ENCODE data around the gene GLI3. TPM values are rescaled to one million over a fixed set of nuclear protein-coding genes. Genes with fewer than 3 reads are reported as not detected.

GLI3 gene
- total and polyA plus RNA-seq, 2 of the 4 experiments (the other 2 are of a cell fraction) = 1.3 to 3.9 TPM

- Histone ChIP-seq H3K27me3 (ENCODE audit: control insufficient read depth, insufficient read depth, low read length) (no peaks in the 10 kb centered on the region), H3K14ac (replicated peaks; ENCODE audit: low read depth, low read length) (peak overlapping the region; percentile 77; the same call in 1 of the 2 replicates), H4K5ac (ENCODE audit: low read depth, low read length) (no peak overlapping the region), H2BK20ac (ENCODE audit: low read depth, low read length) (no peak overlapping the region), H3K4me1 (ENCODE audit: control insufficient read depth, insufficient read depth, low read length) (no peaks in the 10 kb centered on the region; the same call in 1 of the 2 replicates), H2BK15ac (ENCODE audit: low read depth, low read length) (no peak overlapping the region), H3K9ac (ENCODE audit: low read depth, low read length) (no peak overlapping the region), H2AK5ac (ENCODE audit: low read depth, low read length) (no peak overlapping the region), H4K91ac (ENCODE audit: insufficient read depth, low read depth, low read length) (no peak overlapping the region), H3K56ac (ENCODE audit: extremely low read depth, insufficient read depth, low read length) (no peak overlapping the region), H3K4me3 (ENCODE audit: insufficient read depth, low read depth, low read length) (no peak overlapping the region), H3K9me1 (ENCODE audit: insufficient read depth, low read length) (no peaks in the 10 kb centered on the region), H3K79me1 (ENCODE audit: low read depth in 1 of 2, low read length in 2 of 2) (peaks cover 9 to 24% of the 10 kb centered on the region in 2 experiments), H2BK5ac (ENCODE audit: low read depth, low read length, poor library complexity, severe bottlenecking) (no peak overlapping the region), H3K18ac (ENCODE audit: low read depth, low read length) (peak overlapping the region; percentile 97; the same call in 1 of the 2 replicates), H2AK9ac (replicated peaks; ENCODE audit: low read depth, low read length, poor library complexity) (no peak overlapping the region), H3K4ac (ENCODE audit: low read depth, low read length) (no peak overlapping the region), H3K36me3 (ENCODE audit: control insufficient read depth, insufficient read depth, low read length) (peaks cover 2% of the 10 kb centered on the region; the same call in 1 of the 2 replicates), H3K4me2 (ENCODE audit: low read depth, low read length) (no peak overlapping the region), H3K27ac (ENCODE audit: insufficient read depth, low read length) (no peak overlapping the region), H2AFZ (replicated peaks; ENCODE audit: low read length, poor library complexity) (no peak overlapping the region), H4K8ac (ENCODE audit: low read depth in 2 of 2, low read length in 2 of 2) (no peak overlapping the region), H2BK120ac (ENCODE audit: low read depth, low read length) (no peak overlapping the region), H3K9me3 (ENCODE audit: control insufficient read depth, insufficient read depth, low read length) (no peaks in the 10 kb centered on the region), H4K20me1 (ENCODE audit: insufficient read depth, low read length) (no peaks in the 10 kb centered on the region), H3K23ac (ENCODE audit: low read depth, low read length) (no peak overlapping the region)
- ChIA-PET POLR2A (ENCODE audit: unreplicated experiment) (interaction anchor here (0.8 kb wide), 1 partner anchor 700 kb away, joined by 5 read pairs; no protein-coding TSS in a partner anchor), CTCF (interaction anchor here (0.6 kb wide), 1 partner anchor 194 kb away, joined by 3 read pairs; no protein-coding TSS in a partner anchor)
- no peak for TF ChIP-seq USF2 (IDR thresholded peaks at IDR 0.05; ENCODE audit: low read depth, low read length)
- TF ChIP-seq SMC3 (IDR thresholded peaks at IDR 0.05; ENCODE audit: low read depth, low read length) = no peak
- TF ChIP-seq MAFK (IDR thresholded peaks at IDR 0.05; ENCODE audit: low read depth, low read length) = peak; percentile 60
- TF ChIP-seq NFE2L2 (IDR thresholded peaks at IDR 0.05; ENCODE audit: low read depth, low read length) = peak; percentile 96
- TF ChIP-seq CEBPB (IDR thresholded peaks at IDR 0.05; ENCODE audit: low read depth, low read length) = no peak
- no peak for TF ChIP-seq CHD1 (IDR thresholded peaks at IDR 0.05; ENCODE audit: low read depth, low read length)
- no peak for TF ChIP-seq BHLHE40 (IDR thresholded peaks at IDR 0.05; ENCODE audit: low read depth, low read length)
- TF ChIP-seq RCOR1 (IDR thresholded peaks at IDR 0.05; ENCODE audit: insufficient replicate concordance, low read length) = no peak
- TF ChIP-seq ELK1 (IDR thresholded peaks at IDR 0.05; ENCODE audit: borderline replicate concordance, low read depth, low read length) = no peak
- no peak for TF ChIP-seq RAD21 (IDR thresholded peaks at IDR 0.05; ENCODE audit: low read length)
- TF ChIP-seq CTCF (conservative IDR thresholded peaks at IDR 0.05; ENCODE audit: low read depth, low read length) = no peak
- TF ChIP-seq MAZ (IDR thresholded peaks at IDR 0.05; ENCODE audit: borderline replicate concordance, low read depth, low read length) = no peak
- TF ChIP-seq MXI1 (IDR thresholded peaks at IDR 0.05; ENCODE audit: borderline replicate concordance, low read depth, low read length) = no peak
- TF ChIP-seq POLR2A (IDR thresholded peaks at IDR 0.05; ENCODE audit: low read depth, low read length) = no peak
- in situ Hi-C loops (cut with MboI; ENCODE audit: low sequenced_read_pairs) = no loop called here
- ATAC-seq (ENCODE audit: low read depth) (no peak; the same call in 1 of the 2 replicates), DNase-seq (no peak)
- intact Hi-C loops (cut with micrococcal nuclease) = no loop called here
- dilution Hi-C loops (cut with HindIII; ENCODE audit: low sequenced_read_pairs, unreplicated experiment) = no loop called here
- no CpG with 5 or more reads among the region's 3 CpGs for WGBS, 2 experiments (ENCODE audit: extremely low coverage in 2 of 2, insufficient read length in 1 of 2)
- no TSS peak for BruUV-seq (replicated peaks)
These were observed 26.7 kb downstream of the GLI3 start for GRCh38 chr7:42210333-42210732.

Measured in IMR-90 (cell line).